ENCODE results near the gene TMEM256.

Gene TMEM256

GRCh38 chr17:7356072-7356549 lies 47.8 kb downstream of the TMEM256 start:
- Histone ChIP-seq H2AFZ (ENCODE audit: low read depth, low read length, severe bottlenecking) (no peak overlapping the region), H3K36me3 (ENCODE audit: low read length) (no peaks in the 10 kb centered on the region)
- TF ChIP-seq EZH2phosphoT487 (conservative IDR thresholded peaks at IDR 0.05; ENCODE audit: low read length), result no peak
- peak; percentile 68 for TF ChIP-seq CTCF (IDR thresholded peaks at IDR 0.05; ENCODE audit: insufficient read depth, low read length, poor library complexity, severe bottlenecking)

GRCh38 chr17:7355573-7355972 lies 48.3 kb downstream of the TMEM256 start:
- Histone ChIP-seq H3K4me3 (ENCODE audit: insufficient read depth, low read length, poor library complexity, severe bottlenecking) (no peak overlapping the region), H2AFZ (ENCODE audit: low read depth, low read length, severe bottlenecking) (no peak overlapping the region), H3F3A (ENCODE audit: insufficient read depth) (peaks cover 7% of the 10 kb centered on the region; the same call in 1 of the 2 replicates)

More at GRCh38 chr17:7356072-7356549, 47.8 kb downstream of the TMEM256 start:
- peaks cover 3% of the 10 kb centered on the region; the same call in 1 of the 2 replicates for H3F3A ChIP-seq (ENCODE audit: insufficient read depth)
- no peaks in the 10 kb centered on the region for H3K9me2 ChIP-seq (replicated peaks; ENCODE audit: insufficient read depth, low read length)
- no peak overlapping the region for H3K9ac ChIP-seq (ENCODE audit: low read length)
- no peak overlapping the region for H3K4me3 ChIP-seq (ENCODE audit: insufficient read depth, low read length, poor library complexity, severe bottlenecking)
- no peaks in the 10 kb centered on the region for H4K20me1 ChIP-seq (ENCODE audit: low read depth, low read length)
- no peak overlapping the region for H3K27ac ChIP-seq (ENCODE audit: low read depth, low read length)
- no peaks in the 10 kb centered on the region for H3K9me3 ChIP-seq (ENCODE audit: insufficient read depth, low read length)
- H3K4me2 ChIP-seq (ENCODE audit: low read depth, low read length, poor library complexity, severe bottlenecking), result no peak overlapping the region
- no peaks in the 10 kb centered on the region for H3K79me2 ChIP-seq (ENCODE audit: insufficient read depth, low read length)
- no peaks in the 10 kb centered on the region for H3K27me3 ChIP-seq (ENCODE audit: low read length)

GRCh38 chr17:7355053-7355452 lies 48.8 kb downstream of the TMEM256 start, which contains the start of gene TMEM95:
TMEM95 (plus strand) TSS chr17:7355156; CDS start chr17:7355205, 49 bp downstream.
- no peak within 1 kb of the TSS for H3K4me3 ChIP-seq (ENCODE audit: insufficient read depth, low read length, poor library complexity, severe bottlenecking)
- no peaks in the 10 kb centered on the region for H3K9me2 ChIP-seq (replicated peaks; ENCODE audit: insufficient read depth, low read length)
- peaks cover 7% of the 10 kb centered on the region; the same call in 1 of the 2 replicates for H3F3A ChIP-seq (ENCODE audit: insufficient read depth)
- H3K27me3 ChIP-seq (ENCODE audit: low read length), result no peaks in the 10 kb centered on the region
- no peaks in the 10 kb centered on the region for H3K36me3 ChIP-seq (ENCODE audit: low read length)
- no peak within 1 kb of the TSS for H3K9ac ChIP-seq (ENCODE audit: low read length)
- no peaks in the 10 kb centered on the region for H3K9me3 ChIP-seq (ENCODE audit: insufficient read depth, low read length)
- no peak within 1 kb of the TSS for H3K4me2 ChIP-seq (ENCODE audit: low read depth, low read length, poor library complexity, severe bottlenecking)
- TF ChIP-seq CTCF (IDR thresholded peaks at IDR 0.05; ENCODE audit: insufficient read depth, low read length, poor library complexity, severe bottlenecking) (no peak), EZH2phosphoT487 (conservative IDR thresholded peaks at IDR 0.05; ENCODE audit: low read length) (no peak)
- H4K20me1 ChIP-seq (ENCODE audit: low read depth, low read length), result no peaks in the 10 kb centered on the region
- no peak within 1 kb of the TSS for H3K27ac ChIP-seq (ENCODE audit: low read depth, low read length)
- H3K79me2 ChIP-seq (ENCODE audit: insufficient read depth, low read length), result no peaks in the 10 kb centered on the region
- H2AFZ ChIP-seq (ENCODE audit: low read depth, low read length, severe bottlenecking), result no peak within 1 kb of the TSS

More at GRCh38 chr17:7355573-7355972, 48.3 kb downstream of the TMEM256 start:
- H3K36me3 ChIP-seq (ENCODE audit: low read length), result no peaks in the 10 kb centered on the region
- no peak overlapping the region for H3K9ac ChIP-seq (ENCODE audit: low read length)
- no peaks in the 10 kb centered on the region for H3K9me2 ChIP-seq (replicated peaks; ENCODE audit: insufficient read depth, low read length)
- H3K27ac ChIP-seq (ENCODE audit: low read depth, low read length), result no peak overlapping the region
- no peaks in the 10 kb centered on the region for H4K20me1 ChIP-seq (ENCODE audit: low read depth, low read length)
- no peak for TF ChIP-seq CTCF (IDR thresholded peaks at IDR 0.05; ENCODE audit: insufficient read depth, low read length, poor library complexity, severe bottlenecking)
- TF ChIP-seq EZH2phosphoT487 (conservative IDR thresholded peaks at IDR 0.05; ENCODE audit: low read length), result no peak
- H3K27me3 ChIP-seq (ENCODE audit: low read length), result no peaks in the 10 kb centered on the region
- H3K79me2 ChIP-seq (ENCODE audit: insufficient read depth, low read length), result no peaks in the 10 kb centered on the region
- H3K9me3 ChIP-seq (ENCODE audit: insufficient read depth, low read length), result no peaks in the 10 kb centered on the region
- no peak overlapping the region for H3K4me2 ChIP-seq (ENCODE audit: low read depth, low read length, poor library complexity, severe bottlenecking)

Data from SU-DHL-6 (cell line).